Caco-2 (cell line): Measurements from ENCODE around the gene CCDC178. TPM values are rescaled to one million over a fixed set of nuclear protein-coding genes. Genes with fewer than 3 reads are reported as not detected.
"Not testable (repeated sequence)": the region's sequence is repeated elsewhere in the genome, so short reads cannot be mapped to it uniquely, and the experiment has no call there.

Experiments used
- BruUV-seq: library from RNA; stranded (reverse); fragments of 400-500 nt; replicated peaks from 2 replicates; lab custom pipeline; 2021; lab: Mats Ljungman, UMichigan
- CTCF ChIA-PET: fragments of 300-600 bp; sonication (Branson Sonifier 250); formaldehyde crosslinking; loops from one replicate; lab custom pipeline; 2022; ENCODE audit warnings: antibody characterized with exemption; lab: Charles Lee
- POLR2A ChIA-PET: fragments of 300-600 bp; sonication (Branson Sonifier 250); formaldehyde crosslinking; loops from one replicate; lab custom pipeline; 2022; ENCODE audit warnings: antibody characterized with exemption; lab: Charles Lee
- DNase-seq, 2 experiments: peaks; one replicate each; pipeline versions ENCODE4 v3.0.0 to v3.0.0-alpha.2; 2020 to 2022
- H3K27me3 ChIP-seq: replicated peaks from 2 replicates; pipeline ENCODE4 v1.6.0; 2011; ENCODE audit warnings: low read length; ENCODE audit not compliant: control insufficient read depth, insufficient read depth
- H3K36me3 ChIP-seq: 2 replicates; pipeline ENCODE4 v1.5.1; 2011; ENCODE audit warnings: low read length; ENCODE audit not compliant: control insufficient read depth, insufficient read depth
- H3K4me1 ChIP-seq: fragments of 250-450 bp; sonication (Bioruptor Pico); 2 replicates; pipeline ENCODE4 v1.5.1; 2020; ENCODE audit warnings: mild to moderate bottlenecking
- H3K4me3 ChIP-seq: 2 replicates; pipeline ENCODE4 v1.5.1; 2011; ENCODE audit warnings: low read depth, mild to moderate bottlenecking, control low read depth, low read length
- H3K9me3 ChIP-seq: fragments of 250-450 bp; sonication (Bioruptor Pico); 2 replicates; pipeline ENCODE4 v1.5.1; 2020; ENCODE audit warnings: mild to moderate bottlenecking, moderate library complexity
- H3K27ac Mint-ChIP-seq: one replicate; pipeline ENCODE4 v1.8.0; 2022; ENCODE audit warnings: mixed read lengths; ENCODE audit not compliant: unreplicated experiment
- H3K27me3 Mint-ChIP-seq: one replicate; pipeline ENCODE4 v1.8.0; 2022; ENCODE audit warnings: mixed read lengths; ENCODE audit not compliant: insufficient read depth, unreplicated experiment
- H3K36me3 Mint-ChIP-seq: one replicate; pipeline ENCODE4 v1.8.0; 2022; ENCODE audit warnings: mild to moderate bottlenecking, mixed read lengths; ENCODE audit not compliant: insufficient read depth, unreplicated experiment
- H3K4me1 Mint-ChIP-seq: one replicate; pipeline ENCODE4 v1.8.0; 2022; ENCODE audit warnings: low read depth, mixed read lengths; ENCODE audit not compliant: unreplicated experiment
- H3K4me3 Mint-ChIP-seq: one replicate; pipeline ENCODE4 v1.8.0; 2022; ENCODE audit warnings: mild to moderate bottlenecking, moderate library complexity, mixed read lengths; ENCODE audit not compliant: unreplicated experiment
- H3K9me3 Mint-ChIP-seq: one replicate; pipeline ENCODE4 v1.8.0; 2022; ENCODE audit warnings: mixed read lengths; ENCODE audit not compliant: unreplicated experiment
- intact Hi-C: fragments of 100-400 bp; cut with micrococcal nuclease; formaldehyde crosslinking; loops from one replicate; pipeline ENCODE4 v1.10.0; 2022; ENCODE audit not compliant: unreplicated experiment
- total RNA-seq: library from RNA; stranded (reverse); gene quantifications from 2 replicates; pipeline ENCODE4 v1.2.3, GENCODE V29; 2022
- TF ChIP-seq, protein P1 (sequence below), 2 experiments: fragments of 200-600 bp in 1 of 2; IDR thresholded peaks; 1 replicate in 1 of 2; 2 replicates in 1 of 2; pipeline versions ENCODE4 v1.5.1 to v1.8.0; 2011 to 2022; ENCODE audit warnings: antibody characterized with exemption in 1 of 2, control low read depth in 1 of 2, inconsistent platforms in 1 of 2, low read depth in 1 of 2, low read length in 1 of 2, mild to moderate bottlenecking in 1 of 2, moderate library complexity in 1 of 2; ENCODE audit not compliant: insufficient read depth in 1 of 2, severe bottlenecking in 1 of 2, unreplicated experiment in 1 of 2

The CCDC178 gene
- total RNA-seq, 1 experiment from 2014 or later: not detected

DNA sequence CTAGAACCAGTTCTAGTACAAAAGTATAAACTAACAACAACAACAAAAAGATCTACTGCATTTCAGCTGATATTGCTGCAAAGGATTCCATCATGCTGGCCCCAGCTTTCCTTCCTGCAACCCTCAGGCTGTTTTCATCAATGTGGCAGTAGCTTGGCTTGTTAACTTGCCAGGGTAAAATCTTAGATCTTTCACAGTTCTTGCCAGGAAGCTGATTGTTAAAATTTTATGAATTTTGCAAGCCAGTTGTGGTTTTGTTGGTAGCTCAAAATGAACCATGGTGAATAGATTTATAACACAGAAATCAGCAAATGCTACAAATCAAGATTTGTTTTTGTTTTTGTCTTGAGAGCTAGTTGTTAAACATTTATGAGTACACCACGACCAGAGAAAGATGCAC, 19.3 kb downstream of the CCDC178 start:
- TF ChIP-seq, protein P1, sequence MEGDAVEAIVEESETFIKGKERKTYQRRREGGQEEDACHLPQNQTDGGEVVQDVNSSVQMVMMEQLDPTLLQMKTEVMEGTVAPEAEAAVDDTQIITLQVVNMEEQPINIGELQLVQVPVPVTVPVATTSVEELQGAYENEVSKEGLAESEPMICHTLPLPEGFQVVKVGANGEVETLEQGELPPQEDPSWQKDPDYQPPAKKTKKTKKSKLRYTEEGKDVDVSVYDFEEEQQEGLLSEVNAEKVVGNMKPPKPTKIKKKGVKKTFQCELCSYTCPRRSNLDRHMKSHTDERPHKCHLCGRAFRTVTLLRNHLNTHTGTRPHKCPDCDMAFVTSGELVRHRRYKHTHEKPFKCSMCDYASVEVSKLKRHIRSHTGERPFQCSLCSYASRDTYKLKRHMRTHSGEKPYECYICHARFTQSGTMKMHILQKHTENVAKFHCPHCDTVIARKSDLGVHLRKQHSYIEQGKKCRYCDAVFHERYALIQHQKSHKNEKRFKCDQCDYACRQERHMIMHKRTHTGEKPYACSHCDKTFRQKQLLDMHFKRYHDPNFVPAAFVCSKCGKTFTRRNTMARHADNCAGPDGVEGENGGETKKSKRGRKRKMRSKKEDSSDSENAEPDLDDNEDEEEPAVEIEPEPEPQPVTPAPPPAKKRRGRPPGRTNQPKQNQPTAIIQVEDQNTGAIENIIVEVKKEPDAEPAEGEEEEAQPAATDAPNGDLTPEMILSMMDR (IDR thresholded peaks at IDR 0.05; ENCODE audit: insufficient read depth in 1 of 2, low read depth in 1 of 2, low read length in 1 of 2, severe bottlenecking in 1 of 2, unreplicated experiment in 1 of 2): no peak
- Histone ChIP-seq H3K27me3 (no peaks in the 10 kb centered on the region), H3K4me3 (no peak overlapping the region), H3K9me3 (no peaks in the 10 kb centered on the region), H3K4me1 (no peaks in the 10 kb centered on the region), H3K36me3 (no peaks in the 10 kb centered on the region)
- no peaks in the 10 kb centered on the region for H3K4me1 Mint-ChIP-seq
- intact Hi-C loops: no loop called here
- ChIA-PET CTCF (no interaction called here), POLR2A (no interaction called here)
- no peaks in the 10 kb centered on the region for H3K9me3 Mint-ChIP-seq
- peaks cover 4% of the 10 kb centered on the region for H3K27me3 Mint-ChIP-seq
- DNase-seq: no peak
- no peak overlapping the region for H3K4me3 Mint-ChIP-seq
- no peaks in the 10 kb centered on the region for H3K36me3 Mint-ChIP-seq
- BruUV-seq: no TSS peak
- no peak overlapping the region for H3K27ac Mint-ChIP-seq

DNA sequence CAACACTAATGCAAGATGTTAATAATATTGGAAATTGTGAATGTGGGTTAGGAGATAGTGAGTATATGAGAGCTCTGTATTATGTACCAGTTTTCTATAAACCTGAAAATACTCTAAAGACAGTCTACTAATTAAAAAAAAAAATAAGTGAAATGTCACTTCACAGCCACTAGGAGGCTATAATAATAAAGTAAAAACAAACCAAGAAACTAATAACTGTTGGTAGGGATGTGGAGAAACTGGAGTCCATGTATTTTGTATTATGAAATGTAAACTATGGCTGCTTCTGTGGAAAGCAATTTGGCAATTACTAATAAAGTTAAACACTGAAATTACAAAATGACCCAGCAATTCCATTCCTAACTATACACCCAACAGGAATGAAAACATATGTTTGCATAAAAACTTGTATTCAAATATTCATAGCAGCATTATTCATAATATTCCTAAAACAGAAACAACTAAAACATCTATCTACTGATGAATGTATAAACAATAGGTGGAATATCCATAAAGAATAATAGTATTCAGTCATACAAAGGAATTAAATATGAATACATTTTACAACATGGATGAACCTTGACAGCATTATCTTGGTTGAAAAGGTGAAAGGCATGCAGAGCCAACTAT, 36.2 kb downstream of the CCDC178 start:
- H3K4me1 Mint-ChIP-seq: no peaks in the 10 kb centered on the region
- H3K4me3 ChIP-seq: no peak overlapping the region
- ChIA-PET POLR2A (no interaction called here), CTCF (no interaction called here)
- no peaks in the 10 kb centered on the region for H3K4me1 ChIP-seq
- H3K27me3 Mint-ChIP-seq: no peaks in the 10 kb centered on the region
- no peaks in the 10 kb centered on the region for H3K36me3 ChIP-seq
- no peaks in the 10 kb centered on the region for H3K36me3 Mint-ChIP-seq
- DNase-seq: no peak
- H3K9me3 ChIP-seq: no peaks in the 10 kb centered on the region
- TF ChIP-seq, protein P1 (IDR thresholded peaks at IDR 0.05; ENCODE audit: insufficient read depth in 1 of 2, low read depth in 1 of 2, low read length in 1 of 2, severe bottlenecking in 1 of 2, unreplicated experiment in 1 of 2): peak in 1 of 2 experiments; percentile 5
- no peak overlapping the region for H3K4me3 Mint-ChIP-seq
- intact Hi-C loops: loop anchor here (1.0 kb wide), 1 partner anchor 91 kb away; no protein-coding TSS in a partner anchor
- BruUV-seq: no TSS peak
- no peaks in the 10 kb centered on the region for H3K27me3 ChIP-seq
- no peaks in the 10 kb centered on the region for H3K9me3 Mint-ChIP-seq
- H3K27ac Mint-ChIP-seq: no peak overlapping the region

DNA sequence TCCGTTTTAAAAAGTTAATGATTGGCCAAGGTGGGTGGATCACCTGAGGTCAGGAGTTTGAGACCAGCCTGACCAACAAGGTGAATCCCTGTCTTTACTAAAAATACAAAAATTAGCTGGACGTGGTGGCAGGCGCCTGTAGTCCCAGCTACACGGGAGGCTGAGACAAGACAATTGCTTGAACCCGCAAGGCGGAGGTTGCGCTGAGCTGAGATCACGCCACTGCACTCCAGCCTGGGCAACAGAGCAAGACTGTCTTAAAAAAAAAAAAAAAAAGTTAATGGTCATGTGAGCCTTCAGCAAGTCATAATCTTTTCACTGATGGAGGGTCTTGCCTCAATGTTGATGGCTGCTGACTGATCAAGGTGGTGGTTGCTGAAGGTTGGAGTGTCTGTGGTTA, 41.6 kb downstream of the CCDC178 start:
- H3K4me1 ChIP-seq, H3K36me3 ChIP-seq, intact Hi-C loops, H3K4me3 Mint-ChIP-seq, H3K27me3 ChIP-seq, H3K4me1 Mint-ChIP-seq, H3K27ac Mint-ChIP-seq, H3K9me3 ChIP-seq, CTCF ChIA-PET, DNase-seq, H3K36me3 Mint-ChIP-seq, POLR2A ChIA-PET, BruUV-seq, H3K4me3 ChIP-seq, H3K9me3 Mint-ChIP-seq, H3K27me3 Mint-ChIP-seq: not testable (repeated sequence)
